ENCODE data around the gene HES4. TPM values are rescaled to one million over a fixed set of nuclear protein-coding genes. Genes with fewer than 3 reads are reported as not detected.

Gene HES4
- total RNA-seq, 3 donors from 2014 or later (not counting 1 experiment from before 2014, with no cell fraction given), result 15.4 to 35.5 (median 28.9) TPM

- no peaks in the 10 kb centered on the region for H3K36me3 ChIP-seq (ENCODE audit: control insufficient read depth, insufficient read depth, low read length)
- H3K36me3 Mint-ChIP-seq, result no peaks in the 10 kb centered on the region
- peaks cover 12% of the 10 kb centered on the region for H3K4me1 ChIP-seq (ENCODE audit: control insufficient read depth, insufficient read depth, low read length)
- H3K4me1 Mint-ChIP-seq, result peaks cover 0 to 8% of the 10 kb centered on the region in 2 donors
- peaks cover 8% of the 10 kb centered on the region for H3K27me3 ChIP-seq (ENCODE audit: control insufficient read depth, insufficient read depth, low read length)
- peak; percentile 61 to 83 for DNase-seq
- H3K4me3 Mint-ChIP-seq, result peak overlapping the region; percentile 29
- peaks cover 0 to 12% of the 10 kb centered on the region in 2 donors for H3K27me3 Mint-ChIP-seq (ENCODE audit: low read depth in 2 of 2)
- intact Hi-C loops (cut with micrococcal nuclease), result loop anchor here (1.0 kb wide), 1 partner anchor 72 kb away; no protein-coding TSS in a partner anchor
- ATAC-seq, result peak; percentile 63 to 97 (median 88)
- peak overlapping the region in 1 of 2 donors; percentile 68 for H3K27ac Mint-ChIP-seq
- peak overlapping the region; percentile 3 for H3K4me3 ChIP-seq (ENCODE audit: low read length)
- no peak overlapping the region for H3K27ac ChIP-seq (ENCODE audit: low read length)
- no peaks in the 10 kb centered on the region for H3K9me3 ChIP-seq (ENCODE audit: control insufficient read depth, insufficient read depth, low read length)
- WGBS (ENCODE audit: insufficient coverage), result 2% methylated on average over 39 of the region's 40 CpGs
- H3K9me3 Mint-ChIP-seq, result no peaks in the 10 kb centered on the region
- TF ChIP-seq CTCF (IDR thresholded peaks at IDR 0.05), result peak; percentile 50
These were observed 23.8 kb downstream of the HES4 start for GRCh38 chr1:975896-976683.

GRCh38 chr1:975365-975764, 24.5 kb downstream of the HES4 start:
- TF ChIP-seq CTCF (IDR thresholded peaks at IDR 0.05), result no peak
- Mint-ChIP-seq H3K4me3 (peak overlapping the region; percentile 29), H3K4me1 (peaks cover 0 to 8% of the 10 kb centered on the region in 2 donors), H3K27me3 (ENCODE audit: low read depth in 2 of 2) (peaks cover 0 to 12% of the 10 kb centered on the region in 2 donors), H3K36me3 (no peaks in the 10 kb centered on the region), H3K27ac (no peak overlapping the region), H3K9me3 (no peaks in the 10 kb centered on the region)
- Histone ChIP-seq H3K4me3 (ENCODE audit: low read length) (no peak overlapping the region), H3K36me3 (ENCODE audit: control insufficient read depth, insufficient read depth, low read length) (no peaks in the 10 kb centered on the region), H3K27me3 (ENCODE audit: control insufficient read depth, insufficient read depth, low read length) (peaks cover 12% of the 10 kb centered on the region), H3K4me1 (ENCODE audit: control insufficient read depth, insufficient read depth, low read length) (peaks cover 12% of the 10 kb centered on the region), H3K9me3 (ENCODE audit: control insufficient read depth, insufficient read depth, low read length) (no peaks in the 10 kb centered on the region), H3K27ac (ENCODE audit: low read length) (no peak overlapping the region)
- DNase-seq (no peak), ATAC-seq (no peak)
- intact Hi-C loops (cut with micrococcal nuclease), result no loop called here
- WGBS (ENCODE audit: insufficient coverage), result 73% methylated on average over 9 of the region's 9 CpGs

GRCh38 chr1:974687-975328, 25.1 kb downstream of the HES4 start:
- H3K36me3 Mint-ChIP-seq, result no peaks in the 10 kb centered on the region
- Histone ChIP-seq H3K9me3 (ENCODE audit: control insufficient read depth, insufficient read depth, low read length) (no peaks in the 10 kb centered on the region), H3K27ac (ENCODE audit: low read length) (no peak overlapping the region), H3K4me1 (ENCODE audit: control insufficient read depth, insufficient read depth, low read length) (peaks cover 12% of the 10 kb centered on the region), H3K27me3 (ENCODE audit: control insufficient read depth, insufficient read depth, low read length) (peaks cover 13% of the 10 kb centered on the region), H3K4me3 (ENCODE audit: low read length) (no peak overlapping the region), H3K36me3 (ENCODE audit: control insufficient read depth, insufficient read depth, low read length) (no peaks in the 10 kb centered on the region)
- 87% methylated on average over 17 of the region's 17 CpGs for WGBS (ENCODE audit: insufficient coverage)
- H3K27ac Mint-ChIP-seq, result no peak overlapping the region
- peaks cover 0 to 12% of the 10 kb centered on the region in 2 donors for H3K27me3 Mint-ChIP-seq (ENCODE audit: low read depth in 2 of 2)
- no peak overlapping the region for H3K4me3 Mint-ChIP-seq
- H3K9me3 Mint-ChIP-seq, result no peaks in the 10 kb centered on the region
- no peak for ATAC-seq
- peaks cover 0 to 8% of the 10 kb centered on the region in 2 donors for H3K4me1 Mint-ChIP-seq
- DNase-seq, result no peak
- intact Hi-C loops (cut with micrococcal nuclease), result no loop called here
- no peak for TF ChIP-seq CTCF (IDR thresholded peaks at IDR 0.05)

All from natural killer cell (primary cell).